Body of pancreas (tissue), 4 donors: ENCODE measurements around the gene DTNBP1.

ENCODE experiments used
- POLR2A ChIP-seq, 3 donors: fragments of 450-650 bp; IDR thresholded peaks; one replicate each; pipeline ENCODE4 v1.6.1; 2016; ENCODE audit warnings: antibody characterized with exemption in 3 of 3, mild to moderate bottlenecking in 2 of 3
- TF ChIP-seq, protein P1 (sequence below), 7 experiments: fragments of 450-650 bp in 4 of 7; fragments of 200-600 bp in 3 of 7; sonication (generic) in 3 of 7; IDR thresholded peaks; one replicate each; pipeline ENCODE4 v1.5.1; 2016 to 2019; ENCODE audit warnings: antibody characterized with exemption in 7 of 7

DNA sequence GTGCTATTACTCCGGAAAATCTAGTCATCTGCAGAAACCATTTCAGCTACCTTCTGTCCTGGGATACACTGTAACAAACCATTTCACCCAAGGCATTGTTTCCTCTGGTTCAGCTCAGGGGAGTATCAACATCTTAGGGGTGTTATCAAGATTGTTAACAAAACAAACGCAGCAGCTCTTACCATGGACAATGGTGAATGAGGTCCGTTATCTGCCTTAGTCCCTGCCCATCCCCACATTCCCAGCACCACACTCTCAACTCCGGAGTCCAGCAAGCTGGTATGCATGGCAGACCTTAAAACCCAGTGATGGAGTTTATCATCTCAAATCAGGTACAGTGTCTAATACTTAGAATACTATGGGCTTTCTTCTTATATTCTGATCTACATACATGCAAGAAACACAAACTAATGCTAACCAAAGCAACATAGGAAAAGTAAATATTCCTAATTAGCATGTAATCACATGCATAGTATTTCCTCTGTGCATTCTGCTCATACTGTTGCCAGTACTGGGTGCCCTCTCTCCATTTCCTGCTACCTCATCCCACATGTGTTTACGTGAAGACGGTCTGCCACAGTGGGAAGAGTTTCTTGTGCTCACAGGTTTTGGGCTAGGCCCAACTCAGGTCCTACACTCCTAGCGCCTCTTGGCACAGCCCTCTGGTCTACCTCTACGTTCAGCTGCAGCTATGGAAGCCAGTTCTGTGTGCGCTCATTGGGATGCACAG, 123.9 kb downstream of the DTNBP1 start:
- TF ChIP-seq, protein P1, sequence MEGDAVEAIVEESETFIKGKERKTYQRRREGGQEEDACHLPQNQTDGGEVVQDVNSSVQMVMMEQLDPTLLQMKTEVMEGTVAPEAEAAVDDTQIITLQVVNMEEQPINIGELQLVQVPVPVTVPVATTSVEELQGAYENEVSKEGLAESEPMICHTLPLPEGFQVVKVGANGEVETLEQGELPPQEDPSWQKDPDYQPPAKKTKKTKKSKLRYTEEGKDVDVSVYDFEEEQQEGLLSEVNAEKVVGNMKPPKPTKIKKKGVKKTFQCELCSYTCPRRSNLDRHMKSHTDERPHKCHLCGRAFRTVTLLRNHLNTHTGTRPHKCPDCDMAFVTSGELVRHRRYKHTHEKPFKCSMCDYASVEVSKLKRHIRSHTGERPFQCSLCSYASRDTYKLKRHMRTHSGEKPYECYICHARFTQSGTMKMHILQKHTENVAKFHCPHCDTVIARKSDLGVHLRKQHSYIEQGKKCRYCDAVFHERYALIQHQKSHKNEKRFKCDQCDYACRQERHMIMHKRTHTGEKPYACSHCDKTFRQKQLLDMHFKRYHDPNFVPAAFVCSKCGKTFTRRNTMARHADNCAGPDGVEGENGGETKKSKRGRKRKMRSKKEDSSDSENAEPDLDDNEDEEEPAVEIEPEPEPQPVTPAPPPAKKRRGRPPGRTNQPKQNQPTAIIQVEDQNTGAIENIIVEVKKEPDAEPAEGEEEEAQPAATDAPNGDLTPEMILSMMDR (IDR thresholded peaks at IDR 0.05), result no peak
- TF ChIP-seq POLR2A (IDR thresholded peaks at IDR 0.05), result no peak
